Measurements from ENCODE around the gene PIWIL4.
"Not testable (repeated sequence)": the region's sequence is repeated elsewhere in the genome, so short reads cannot be mapped to it uniquely, and the experiment has no call there.

The PIWIL4 gene

DNA sequence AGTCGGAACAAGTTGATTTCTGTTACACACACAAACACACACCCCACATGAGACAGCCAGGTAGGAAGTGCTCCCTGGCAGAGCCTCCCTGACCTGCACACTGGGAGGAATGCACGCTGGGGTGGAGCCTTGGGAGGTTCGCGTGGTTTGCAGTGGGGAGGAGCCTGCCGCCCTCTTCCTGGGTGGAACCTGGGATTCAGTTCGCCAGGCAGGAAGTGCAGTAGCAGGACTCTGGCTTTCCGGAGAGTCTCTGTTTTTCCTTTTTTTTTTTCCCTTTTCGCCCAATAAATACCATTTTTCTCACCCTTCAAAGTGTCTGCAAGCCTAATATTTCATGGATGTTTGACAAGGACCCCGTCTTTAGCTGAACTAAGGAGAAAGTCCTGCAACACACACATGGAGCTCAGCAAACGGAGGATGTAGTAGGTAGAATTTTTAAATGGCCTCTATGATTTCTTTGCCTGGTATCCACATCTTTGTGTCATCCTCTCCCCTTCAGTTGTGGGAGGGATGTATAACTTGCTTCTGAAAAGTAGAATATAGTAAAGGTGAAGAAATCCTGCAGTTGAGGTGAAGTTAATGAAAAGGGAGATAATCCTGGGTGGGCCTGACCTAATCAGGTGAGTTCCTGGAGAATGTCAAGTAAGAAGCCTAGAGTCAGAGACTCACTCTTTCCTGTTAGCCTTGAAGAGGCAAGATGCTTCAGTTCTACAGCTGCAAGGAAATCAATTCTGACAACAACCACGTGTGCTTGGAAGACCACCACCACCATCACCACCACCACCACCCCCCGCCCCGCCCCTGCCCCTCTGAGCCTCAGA is 72.9 kb downstream of the PIWIL4 start:
- DNase-seq, result no peak

DNA sequence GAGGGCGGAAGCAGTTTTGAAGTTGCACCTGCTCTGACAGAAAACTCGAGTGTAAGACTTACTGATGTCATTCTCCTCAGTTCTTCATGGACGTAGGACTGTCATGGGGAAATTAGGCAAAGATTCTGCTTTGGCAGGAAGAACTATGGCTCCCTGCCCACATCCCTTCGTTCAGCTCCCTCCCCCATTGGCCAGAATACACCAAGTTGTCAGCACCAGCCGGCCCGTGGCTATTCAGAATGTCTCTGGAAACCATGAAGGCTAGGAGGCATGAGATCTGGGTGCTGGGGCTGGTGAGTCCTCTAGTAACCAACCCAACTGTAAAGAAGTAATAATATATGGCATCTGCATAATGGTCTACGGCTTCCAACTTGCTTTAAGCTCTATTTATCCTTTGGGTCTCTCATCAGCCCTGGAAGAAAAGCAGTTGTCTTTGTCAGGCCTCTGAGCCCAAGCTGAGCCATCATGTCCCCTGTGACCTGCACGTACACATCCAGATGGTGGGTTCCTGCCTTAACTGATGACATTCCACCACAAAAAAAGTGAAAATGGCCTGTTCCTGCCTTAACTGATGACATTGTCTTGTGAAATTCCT is 74.1 kb downstream of the PIWIL4 start:
- DNase-seq, result no peak

GRCh38 chr11:94643186-94643585 is 76.0 kb downstream of the PIWIL4 start:
- DNase-seq, result not testable (repeated sequence)

DNA sequence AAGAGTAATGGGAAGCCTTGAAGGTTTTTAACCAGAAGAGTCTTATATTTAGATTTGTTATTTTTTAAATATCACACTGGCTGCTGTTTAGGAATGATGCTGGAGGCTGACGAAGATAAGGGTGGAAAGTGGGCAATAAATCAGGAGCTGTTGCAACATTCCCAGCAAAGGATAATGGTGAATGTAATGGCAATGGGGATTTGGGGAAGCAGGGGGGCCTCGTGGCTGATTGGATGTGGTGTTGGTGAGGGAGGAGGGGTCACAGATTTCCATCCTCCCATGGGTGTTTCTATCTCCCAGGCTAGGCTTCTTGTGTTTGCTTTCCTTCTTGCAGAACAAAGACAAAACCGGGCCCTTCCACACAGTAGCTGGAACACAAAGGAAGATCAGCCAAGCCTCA is 80.8 kb downstream of the PIWIL4 start:
- no peak for DNase-seq

- DNase-seq, result no peak
Observed at GRCh38 chr11:94648789-94649188, 81.6 kb downstream of the PIWIL4 start.

- DNase-seq, result no peak
Observed at GRCh38 chr11:94649254-94649653, 82.1 kb downstream of the PIWIL4 start.

DNA sequence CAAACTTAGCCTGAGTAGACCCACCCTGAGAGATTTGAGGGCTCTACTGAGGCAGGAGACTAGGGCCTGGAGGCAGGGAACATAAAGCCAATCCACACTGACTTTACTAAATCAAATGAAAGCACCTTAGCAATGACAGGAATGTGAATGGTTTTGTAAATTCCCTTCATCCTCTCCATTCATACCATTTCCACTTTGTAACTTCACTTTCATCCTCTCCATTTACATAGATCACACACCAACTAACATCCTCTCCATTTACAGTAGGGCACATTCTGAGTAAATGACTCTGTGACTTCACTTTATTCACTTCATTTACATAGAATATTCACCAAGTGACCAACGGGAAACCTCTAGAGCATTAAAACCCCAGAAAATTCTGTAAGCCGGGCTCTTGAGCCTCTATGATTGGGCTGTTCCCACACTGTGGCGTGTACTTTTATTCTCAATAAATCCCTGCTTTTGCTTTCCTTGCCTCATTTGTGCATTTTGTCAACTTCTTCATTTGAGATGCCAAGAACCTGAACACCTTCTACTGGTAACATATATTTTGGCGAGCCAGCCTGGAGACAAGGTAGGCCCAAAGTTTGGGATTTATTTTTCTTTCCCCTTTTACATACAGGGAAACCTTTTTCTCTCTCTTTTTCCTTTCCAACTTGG is 82.9 kb downstream of the PIWIL4 start:
- DNase-seq, result no peak

DNA sequence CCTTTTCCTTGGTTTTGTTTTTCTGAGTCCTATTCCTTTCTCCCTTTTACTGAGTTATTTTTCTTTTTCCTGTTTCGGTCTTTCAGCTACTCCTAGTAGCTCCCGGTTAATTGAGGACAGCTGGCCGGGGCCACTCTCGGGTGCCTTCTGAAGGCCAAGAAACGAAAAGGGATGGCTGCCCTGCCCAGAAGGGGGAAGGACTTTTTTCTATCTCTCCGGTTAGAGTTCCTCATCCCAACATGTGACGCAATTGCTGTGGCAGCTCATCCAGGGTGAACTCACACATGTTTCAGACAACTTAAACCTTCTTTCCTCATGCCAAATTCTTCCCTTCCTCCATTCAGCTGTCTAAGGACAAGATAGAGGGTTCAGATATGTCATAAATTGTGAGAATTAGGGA is 83.6 kb downstream of the PIWIL4 start:
- no peak for DNase-seq

DNA sequence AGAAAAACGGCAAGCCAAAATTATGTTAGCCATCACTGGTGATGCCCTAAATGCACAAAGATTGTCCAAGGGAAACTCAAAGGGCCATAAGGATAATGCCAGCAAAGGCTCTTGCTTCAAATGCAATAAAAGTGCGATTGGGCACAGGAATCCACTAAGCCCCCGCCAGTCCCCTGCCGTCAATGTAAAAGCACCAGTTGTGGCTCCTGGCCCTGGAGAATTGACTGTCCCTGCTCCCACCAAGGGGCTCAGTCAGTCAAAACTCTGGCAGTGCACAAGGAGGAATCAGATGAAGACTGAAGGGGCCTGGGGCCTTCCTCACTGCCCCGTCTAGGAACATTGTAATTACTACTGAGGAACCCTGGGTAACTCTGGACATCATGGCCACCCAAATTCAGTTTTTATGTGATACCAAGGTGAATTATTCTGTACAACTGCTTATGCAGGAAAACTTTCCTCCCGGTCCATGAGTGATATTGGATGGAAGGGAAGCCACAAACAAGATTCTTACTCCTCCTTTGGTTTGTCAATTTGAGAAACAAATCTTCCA is 85.6 kb downstream of the PIWIL4 start:
- DNase-seq, result no peak

- DNase-seq, result no peak
Observed at GRCh38 chr11:94653561-94653960, 86.4 kb downstream of the PIWIL4 start.

DNA sequence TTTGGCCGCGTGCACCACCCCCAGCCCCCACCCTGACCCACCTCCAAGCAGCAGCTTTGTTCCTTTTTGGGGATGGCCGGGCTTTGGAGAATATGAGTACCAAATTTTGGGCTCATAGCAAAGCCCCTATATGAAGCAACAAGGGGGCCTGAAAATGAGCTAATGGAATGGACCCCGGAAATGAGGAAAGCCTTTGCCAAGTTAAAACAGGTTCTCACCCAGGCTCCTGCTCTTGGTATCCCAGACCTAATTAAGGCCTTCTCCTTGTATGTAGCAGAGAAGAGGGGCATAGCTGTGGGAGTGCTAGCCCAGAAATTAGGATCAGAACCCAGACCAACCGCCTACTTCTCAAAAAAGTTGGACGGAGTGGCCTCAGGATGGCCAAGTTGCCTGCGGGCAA is 87.0 kb downstream of the PIWIL4 start:
- no peak for DNase-seq

GRCh38 chr11:94655291-94655690 is 88.1 kb downstream of the PIWIL4 start:
- no peak for DNase-seq

DNA sequence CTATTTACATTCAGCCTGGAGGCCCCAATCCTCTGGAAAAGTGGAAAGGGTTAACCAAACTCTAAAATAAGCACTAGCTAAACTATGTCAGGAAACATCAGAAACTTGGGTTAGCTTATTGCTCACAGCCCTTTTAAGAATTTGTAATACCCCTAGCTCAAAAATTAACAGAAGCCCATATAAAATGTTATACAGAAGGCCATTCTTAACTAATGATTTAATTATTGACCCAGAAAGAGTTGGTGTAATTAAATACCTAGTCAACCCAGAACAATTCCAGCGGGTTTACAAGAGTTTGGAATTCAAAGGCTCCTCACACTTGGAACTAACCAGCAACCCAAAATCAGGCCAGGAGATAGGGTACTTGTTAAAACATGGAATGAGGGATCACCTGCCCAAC is 88.8 kb downstream of the PIWIL4 start:
- DNase-seq, result no peak

DNA sequence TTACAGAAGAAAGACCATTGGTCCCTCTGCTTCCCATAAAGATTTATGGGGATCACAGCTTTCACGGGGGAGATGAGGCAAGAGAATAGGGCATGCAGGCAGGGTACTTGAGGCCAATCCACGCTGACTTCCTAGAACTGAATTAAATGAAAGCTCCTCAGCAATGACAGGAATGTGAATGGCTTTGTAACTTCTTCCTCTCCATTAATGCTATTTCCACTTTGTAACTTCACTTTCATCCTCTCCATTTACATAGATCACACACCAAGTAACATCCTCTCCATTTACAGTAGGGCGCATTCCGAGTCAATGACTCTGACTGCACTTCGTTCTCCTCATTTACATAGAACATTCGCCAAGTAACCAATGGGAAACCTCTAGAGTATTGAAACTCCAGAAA is 89.8 kb downstream of the PIWIL4 start:
- no peak for DNase-seq

GRCh38 chr11:94657629-94658028 is 90.5 kb downstream of the PIWIL4 start:
- no peak for DNase-seq

- no peak for DNase-seq
Observed at GRCh38 chr11:94658386-94658785, 91.2 kb downstream of the PIWIL4 start.

DNA sequence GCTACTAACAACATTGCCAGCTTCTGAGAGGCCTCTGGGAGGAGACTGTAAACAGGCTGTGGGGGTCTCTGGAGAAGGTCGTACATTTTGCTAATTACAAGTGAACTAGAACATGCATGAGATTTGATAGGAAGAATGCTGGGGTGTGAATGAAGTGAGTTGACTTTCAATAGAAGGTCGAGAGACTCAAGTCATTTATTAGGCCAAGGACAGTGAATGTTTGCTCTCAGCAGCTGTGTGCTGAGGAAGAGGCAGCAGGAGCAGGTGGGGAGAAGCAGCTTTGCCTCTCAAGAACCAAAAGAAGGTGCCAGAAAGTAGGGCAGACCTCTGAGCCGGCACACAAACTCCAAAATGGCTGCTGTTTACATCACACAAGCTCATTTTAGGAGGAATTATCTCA is 91.7 kb downstream of the PIWIL4 start:
- no peak for DNase-seq

DNA sequence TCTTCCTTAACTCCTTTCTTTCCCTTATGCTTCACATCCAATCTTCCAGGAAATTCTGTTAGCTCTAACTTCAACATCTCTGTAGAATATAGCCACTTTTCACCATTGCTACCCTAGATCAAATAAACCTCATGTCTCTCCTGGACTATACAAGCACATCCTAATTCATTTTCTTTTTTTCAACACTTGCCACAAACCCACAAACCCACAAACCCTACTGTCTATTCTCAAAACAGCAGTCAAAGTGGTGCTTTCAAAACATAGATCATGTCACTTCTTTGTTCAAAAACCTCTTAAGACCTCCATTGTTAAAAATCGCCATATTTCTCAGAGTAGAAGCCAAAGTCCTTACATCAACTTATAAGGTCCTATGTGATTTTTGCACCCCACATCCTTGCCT is 94.3 kb downstream of the PIWIL4 start:
- no peak for DNase-seq

GRCh38 chr11:94662065-94662779 is 95.1 kb downstream of the PIWIL4 start:
- no peak for DNase-seq

DNA sequence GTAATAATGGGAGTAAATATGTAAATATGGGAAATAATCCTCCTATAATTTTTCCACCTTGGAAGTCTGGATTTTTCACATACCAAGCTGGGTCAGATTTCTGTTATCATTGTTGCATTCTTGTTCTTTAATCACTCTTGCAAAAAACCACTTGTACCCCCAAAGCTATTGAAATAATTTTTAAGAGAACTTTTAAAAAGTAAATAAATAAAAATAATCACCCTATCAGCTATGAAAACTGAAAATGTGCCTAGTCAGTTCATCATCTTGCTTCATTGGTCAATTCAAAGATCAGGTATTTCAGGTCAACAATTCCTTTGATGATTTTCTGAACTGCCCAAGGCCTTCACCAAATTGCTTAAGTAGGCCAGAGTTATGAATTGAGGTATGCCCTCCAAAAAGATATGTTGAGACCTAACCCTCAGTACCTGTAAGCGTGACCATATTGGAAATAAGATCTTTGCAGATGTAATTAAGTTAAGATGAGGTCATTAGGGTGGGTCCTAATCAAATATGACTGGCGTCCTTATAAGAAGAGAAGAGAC is 95.8 kb downstream of the PIWIL4 start:
- DNase-seq, result no peak

GRCh38 chr11:94664346-94664745 is 97.2 kb downstream of the PIWIL4 start:
- no peak for DNase-seq

- no peak for DNase-seq
Observed at GRCh38 chr11:94665116-94665659, 98.0 kb downstream of the PIWIL4 start.

Data from midbrain (tissue), 1 donor.